Stimulated activated CD4-positive, alpha-beta T cell treated with anti-CD3 and anti-CD28 coated beads, Interleukin-2, amount 100 ng/mL, for 24 hours (primary cell): ENCODE measurements around the gene CLEC4G.
"Not testable (repeated sequence)": the region's sequence is repeated elsewhere in the genome, so short reads cannot be mapped to it uniquely, and the experiment has no call there.

Experiments used
- DNase-seq, 2 donors: peaks; one replicate each; pipeline ENCODE4 v3.0.0-alpha.2; 2020

CLEC4G gene

DNA sequence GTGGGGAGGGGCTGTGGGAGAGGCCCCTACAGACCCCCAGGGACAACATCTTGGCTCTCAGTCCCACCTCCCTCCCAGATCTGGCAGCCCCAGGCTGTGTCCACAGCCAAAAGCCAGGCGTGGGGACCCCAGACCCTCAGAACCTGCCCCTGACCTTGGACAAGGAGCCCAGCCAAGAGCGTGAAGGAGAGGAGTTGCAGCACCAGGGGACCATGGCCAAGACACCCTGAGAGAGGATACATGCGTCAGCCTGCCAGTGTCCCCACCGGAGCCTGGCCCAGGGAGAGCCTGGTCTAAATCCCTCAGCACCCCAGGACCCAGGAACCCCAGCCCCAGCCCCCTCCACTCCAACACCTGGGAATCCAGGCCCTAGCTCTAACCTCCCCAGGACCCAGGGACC, 14.4 kb upstream of the CLEC4G start:
- not testable (repeated sequence) for DNase-seq

DNA sequence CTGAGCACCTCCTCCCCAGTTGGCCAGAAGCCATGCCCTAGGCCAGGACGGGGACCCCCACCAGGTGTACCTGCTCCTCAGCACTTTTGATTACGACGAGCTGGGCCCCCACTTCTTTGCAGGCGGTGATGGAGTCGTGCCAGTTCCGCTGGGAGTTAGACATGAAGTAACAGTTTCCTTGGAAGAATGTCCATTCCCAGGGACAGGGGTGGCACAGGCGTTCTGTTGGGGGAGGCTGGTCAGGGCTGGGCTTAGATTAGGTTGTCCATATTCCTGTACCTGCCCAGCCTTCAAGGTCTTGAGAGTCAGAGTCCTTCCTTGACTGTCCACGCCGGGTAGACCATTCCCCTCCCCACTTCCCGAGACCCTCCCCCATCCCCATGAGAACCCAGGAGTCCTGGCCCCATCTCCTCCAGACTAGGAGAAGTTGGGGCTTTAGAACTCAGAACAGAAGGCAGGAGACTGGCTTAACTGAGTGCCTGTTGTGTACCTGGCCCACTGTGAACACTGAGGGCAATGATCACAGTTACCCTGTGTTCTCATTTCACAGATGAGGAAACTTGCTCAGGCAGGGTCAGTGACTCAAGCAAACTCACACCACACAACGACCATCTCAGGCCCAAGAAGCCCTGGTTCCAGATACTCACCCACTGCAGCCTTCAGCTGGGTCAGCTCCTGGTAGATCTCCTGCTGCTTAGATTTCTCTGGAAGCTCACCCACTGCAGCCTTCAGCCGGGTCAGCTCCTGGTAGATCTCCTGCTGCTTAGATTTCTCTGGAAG, 13.2 kb upstream of the CLEC4G start:
- DNase-seq = no peak

DNA sequence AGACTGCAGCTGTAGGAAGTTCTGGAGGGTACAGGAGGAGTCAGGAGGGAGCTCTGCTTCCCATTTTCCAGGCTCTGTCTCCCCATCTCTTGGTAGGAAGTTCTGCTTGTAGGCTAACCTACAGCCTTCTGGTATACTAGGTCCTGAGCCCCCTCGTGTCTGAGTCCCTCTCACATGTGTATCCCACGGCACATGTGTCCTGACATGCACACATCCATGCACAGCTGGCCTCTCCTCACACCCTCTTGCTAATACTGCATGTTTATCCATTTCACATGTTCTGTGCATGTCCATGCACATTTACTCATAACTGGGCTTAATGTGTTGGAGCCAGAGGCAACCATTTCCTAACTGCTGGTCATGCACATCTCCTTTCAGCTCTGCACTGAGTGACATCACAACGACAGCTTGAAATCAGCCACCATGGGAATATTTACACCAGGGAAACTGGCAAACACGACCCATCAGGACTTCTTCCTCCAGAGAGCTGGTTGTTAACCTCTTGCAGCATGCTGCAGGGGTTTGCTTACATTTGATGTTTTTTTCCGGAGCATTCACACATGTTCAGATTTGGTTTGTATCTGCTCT, 12.4 kb upstream of the CLEC4G start:
- no peak for DNase-seq

DNA sequence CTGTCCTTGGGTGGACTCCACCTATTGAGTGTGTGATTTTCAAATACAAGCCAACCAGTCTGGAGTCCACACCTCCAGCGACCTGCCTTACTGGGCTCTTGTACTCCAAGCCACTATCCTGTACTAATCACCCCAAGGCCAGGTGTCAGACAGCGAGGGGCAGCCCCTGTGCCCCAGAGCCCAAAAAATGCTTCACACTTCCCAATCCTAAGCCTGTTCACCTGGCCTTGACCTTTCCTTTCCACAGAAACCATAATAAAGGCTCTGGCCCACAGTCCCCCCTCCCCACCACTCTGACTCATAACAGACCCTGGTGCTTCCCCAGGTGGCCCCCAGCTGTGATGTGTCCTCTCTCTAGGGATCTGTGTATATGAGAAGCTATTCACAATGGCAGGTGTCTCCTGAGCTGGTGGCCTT, 11.5 kb upstream of the CLEC4G start:
- DNase-seq = peak in 1 of 2 donors; percentile 12

DNA sequence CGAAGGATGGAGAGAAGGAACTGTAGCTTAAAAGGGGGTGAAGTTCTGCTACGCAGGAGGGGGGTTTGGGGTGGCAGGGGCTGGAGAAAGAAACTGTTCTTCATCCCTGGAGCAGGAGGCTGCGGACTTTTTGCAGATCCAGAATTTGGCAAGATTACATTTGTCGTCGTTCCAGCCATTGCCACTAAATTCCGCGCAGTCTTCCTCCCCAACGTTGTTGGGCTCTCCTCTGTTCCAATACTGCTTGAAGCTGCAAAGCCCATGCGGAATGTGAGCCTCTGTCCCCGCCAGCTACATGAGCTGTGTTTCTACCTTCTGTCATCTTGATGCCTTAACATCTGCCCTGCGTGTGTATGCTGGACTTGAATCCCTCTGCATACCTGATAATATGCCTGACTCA, 11.1 kb upstream of the CLEC4G start:
- DNase-seq = no peak

DNA sequence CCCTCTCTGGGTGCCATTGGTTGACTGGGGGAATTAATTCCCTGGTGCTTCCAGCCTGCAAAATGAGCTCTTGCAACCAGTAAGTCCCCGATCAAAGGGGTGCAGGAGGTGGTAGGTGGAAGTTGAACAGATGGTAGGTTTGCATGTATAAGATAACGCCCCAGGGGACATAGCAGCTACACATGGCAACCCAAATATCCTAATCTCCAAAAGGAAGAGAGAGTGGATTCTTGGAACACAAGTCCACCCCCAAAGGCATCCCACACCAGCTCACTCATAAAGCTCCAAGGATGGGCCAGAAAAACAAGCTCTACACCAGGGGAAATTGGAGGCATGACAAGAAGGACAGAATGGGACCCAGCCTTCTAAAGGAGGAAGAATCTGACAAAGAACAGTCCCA, 10.7 kb upstream of the CLEC4G start:
- no peak for DNase-seq

DNA sequence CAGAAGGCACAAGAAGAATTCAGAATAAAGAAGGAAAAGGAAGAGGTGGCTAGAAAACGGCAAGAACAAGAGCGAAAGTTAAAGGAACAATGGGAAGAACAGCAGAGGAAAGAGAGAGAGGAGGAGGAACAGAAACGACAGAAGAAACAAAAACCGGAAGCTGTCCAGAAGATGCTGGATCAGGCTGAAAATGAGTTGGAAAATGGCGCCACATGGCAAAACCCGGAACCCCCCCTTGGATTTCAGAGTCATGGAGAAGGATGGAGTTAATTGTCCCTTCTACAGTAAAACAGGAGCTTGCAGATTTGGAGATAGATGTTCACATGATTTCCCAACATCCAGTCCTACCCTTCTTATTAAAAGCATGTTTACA, 8.8 kb upstream of the CLEC4G start:
- DNase-seq = no peak

DNA sequence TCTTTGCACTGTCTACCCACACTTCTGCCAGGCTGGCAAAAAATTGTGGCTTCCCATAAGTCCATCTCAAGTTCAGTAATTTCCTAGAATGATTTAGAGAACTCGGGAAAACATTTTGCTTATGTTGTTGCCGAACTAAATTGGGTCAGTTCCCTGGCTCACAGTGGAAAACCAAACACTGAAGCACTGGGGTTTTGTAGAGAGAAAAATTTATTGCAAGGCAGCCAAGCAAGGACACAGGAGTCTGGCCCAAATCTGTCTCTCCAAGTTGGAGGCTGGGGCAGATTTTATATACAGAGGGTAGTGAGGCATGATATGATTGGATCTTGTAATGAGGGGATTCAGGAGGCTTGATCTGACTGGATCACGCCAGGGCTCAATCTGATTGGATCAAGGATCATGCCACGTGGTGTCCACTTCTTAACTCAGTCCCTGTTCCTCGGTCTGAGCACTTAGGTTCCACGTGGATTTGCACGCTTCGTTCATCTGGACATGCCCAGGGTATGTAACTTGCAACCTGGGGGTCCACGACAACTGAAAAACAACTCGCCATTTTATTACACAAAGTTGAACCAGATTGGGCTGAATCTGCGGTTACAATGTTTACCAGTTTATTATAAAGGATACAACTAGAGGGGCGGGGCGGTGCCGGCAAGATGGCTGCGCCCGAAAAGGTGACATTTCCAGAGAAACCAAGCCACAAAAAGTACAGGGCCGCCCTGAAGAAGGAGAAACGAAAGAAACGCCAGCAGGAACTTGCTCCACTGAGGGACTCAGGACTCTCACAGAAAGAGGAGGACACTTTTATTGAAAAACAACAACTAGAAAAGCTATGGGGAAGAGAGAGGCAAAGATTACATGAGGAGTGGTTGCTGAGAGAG, 8.1 kb upstream of the CLEC4G start:
- no peak for DNase-seq

DNA sequence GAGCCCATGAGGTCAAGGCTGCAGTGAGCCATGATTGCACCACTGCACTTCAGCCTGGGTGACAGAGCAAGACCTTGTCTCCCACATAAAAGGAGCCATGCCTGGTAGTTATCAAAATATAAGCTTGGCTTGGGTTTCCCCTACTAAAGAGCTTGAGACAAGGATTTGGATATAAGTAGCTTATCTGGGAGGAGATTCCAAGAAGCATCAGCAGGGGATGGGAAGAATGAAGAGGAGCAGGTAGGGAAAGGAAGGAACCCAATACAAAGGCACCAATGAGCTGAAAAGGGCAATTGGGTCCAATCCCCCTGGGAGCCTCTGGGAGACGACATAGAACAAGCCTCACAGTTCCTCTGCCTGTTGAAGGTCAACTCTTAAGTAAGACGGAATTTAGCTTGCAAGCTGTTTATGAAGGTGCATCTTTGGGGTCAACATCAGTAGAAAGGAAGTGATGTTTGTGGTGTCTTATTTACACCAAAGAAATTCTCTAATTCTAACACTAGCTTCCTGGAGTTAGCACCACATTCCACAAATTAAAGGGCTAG, 7.4 kb upstream of the CLEC4G start:
- DNase-seq = no peak

DNA sequence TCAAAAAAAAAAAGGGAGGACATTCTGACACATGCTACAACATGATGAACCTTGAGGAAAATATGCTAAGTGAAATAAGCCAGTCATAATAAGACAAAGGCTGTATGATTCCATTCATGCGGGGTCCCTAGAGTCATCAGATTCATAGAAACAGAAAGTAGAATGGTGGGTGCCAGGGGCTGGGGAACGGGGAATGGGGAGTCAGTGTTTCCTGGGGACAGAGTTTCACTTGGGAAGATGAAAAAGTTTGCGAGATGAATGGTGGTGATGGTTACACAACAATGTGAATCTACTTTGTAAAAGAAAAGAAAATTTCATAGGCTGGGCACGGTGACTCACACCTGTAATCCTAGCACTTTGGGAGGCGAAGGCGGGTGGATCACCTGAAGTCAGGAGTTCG, 6.1 kb upstream of the CLEC4G start:
- peak; percentile 55 to 57 for DNase-seq

DNA sequence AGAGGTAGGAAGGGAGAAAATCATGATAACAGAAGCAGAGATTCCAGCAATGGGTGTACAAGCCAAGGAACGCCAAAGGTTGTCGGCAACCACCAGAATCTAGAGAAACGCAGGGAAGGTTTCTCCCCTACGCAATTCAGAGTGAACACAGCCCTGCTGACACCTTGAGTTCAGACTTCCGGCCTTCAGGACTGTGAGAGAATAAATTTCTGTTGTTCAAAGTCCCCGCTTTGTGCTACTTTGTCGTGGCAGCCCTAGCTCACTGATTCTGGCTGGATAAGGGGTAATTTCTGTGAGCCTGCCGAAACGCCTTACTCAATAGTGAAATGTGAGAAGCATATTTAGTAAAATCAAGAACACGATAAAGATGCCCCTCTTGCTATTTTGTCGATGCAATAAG, 5.3 kb upstream of the CLEC4G start:
- no peak for DNase-seq

DNA sequence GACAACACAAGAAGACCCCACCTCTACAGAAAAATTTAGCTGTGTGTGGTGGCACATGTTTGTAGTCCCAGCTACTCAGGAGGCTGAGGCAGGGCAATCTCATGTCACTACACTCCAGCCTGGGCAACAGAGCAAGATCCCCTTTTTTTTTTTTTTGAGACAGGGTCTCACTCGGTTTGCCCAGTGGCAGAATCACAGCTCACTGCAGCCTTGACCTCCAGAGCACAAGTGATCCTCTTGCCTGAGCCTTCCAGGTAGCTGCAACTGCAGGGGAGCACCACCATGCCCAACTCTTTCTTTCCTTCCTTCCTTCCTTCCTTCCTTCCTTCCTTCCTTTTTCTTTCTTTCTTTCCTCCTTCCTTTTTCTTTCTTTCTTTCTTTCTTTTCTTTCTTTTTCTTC, 4.2 kb upstream of the CLEC4G start:
- no peak for DNase-seq

DNA sequence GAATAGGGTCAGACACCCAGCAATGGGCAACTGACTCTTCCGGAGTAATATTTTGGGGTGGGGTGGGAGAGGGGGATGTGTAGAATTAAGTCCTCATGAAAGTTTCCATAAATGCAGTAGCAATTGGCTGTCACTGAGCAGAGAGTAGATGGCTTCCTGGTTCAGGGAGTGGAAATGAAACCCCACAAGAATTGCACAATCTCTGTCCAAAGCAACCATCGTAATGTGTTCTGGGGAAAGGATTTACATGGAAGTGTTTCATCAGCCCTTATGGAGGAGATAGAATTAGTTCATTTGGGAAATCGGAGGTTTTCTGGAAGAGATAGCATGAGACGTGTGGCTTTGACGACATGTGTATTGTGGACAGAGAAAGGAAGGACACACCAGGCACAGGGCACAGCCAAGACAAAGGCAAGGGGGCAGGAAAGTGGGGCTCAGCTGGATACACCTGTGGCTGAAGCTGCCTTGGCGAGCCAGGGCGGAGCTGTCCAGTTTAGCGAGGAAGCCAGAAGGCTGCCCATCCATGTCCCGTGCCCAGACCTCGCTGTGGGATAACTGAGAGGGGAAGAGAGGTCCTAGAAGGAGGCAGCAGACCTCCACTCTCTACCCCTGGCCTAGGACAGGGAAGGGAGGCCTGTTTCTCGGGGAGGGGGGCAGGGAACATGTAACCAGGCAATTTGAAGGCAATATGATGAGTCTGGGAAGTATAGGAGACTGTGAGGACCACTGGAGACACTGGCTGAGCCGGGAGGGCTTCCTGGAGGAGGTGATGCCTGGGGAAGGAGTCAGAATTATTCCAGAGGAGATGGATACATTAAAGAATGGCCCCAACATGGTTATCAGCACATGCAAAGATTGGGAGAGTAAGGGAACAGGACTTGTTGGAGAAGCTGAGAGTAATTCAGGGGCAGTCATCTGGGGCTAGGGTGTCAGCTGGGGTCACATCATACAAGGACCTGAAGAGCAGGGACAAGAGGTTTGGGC, 2.6 kb upstream of the CLEC4G start:
- DNase-seq = no peak

DNA sequence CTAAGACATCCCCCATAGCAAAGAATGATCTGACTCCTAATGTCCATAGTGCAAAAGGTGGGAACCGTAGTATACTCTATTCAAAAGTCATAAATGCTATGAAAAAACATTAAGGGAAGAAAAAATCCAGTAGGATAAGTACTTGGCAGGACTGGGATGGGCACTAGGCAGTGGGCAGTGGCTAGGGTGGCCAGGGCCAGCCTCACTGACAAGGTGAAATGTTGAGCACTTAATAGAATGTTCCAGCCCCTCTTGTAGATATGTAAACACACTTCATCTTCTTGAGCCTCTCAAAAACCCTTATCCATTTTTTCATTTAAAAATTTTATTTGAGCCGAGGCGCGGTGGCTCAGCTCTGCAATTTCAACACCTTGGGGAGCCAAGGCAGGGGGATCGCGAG, 1.5 kb upstream of the CLEC4G start:
- DNase-seq = no peak

DNA sequence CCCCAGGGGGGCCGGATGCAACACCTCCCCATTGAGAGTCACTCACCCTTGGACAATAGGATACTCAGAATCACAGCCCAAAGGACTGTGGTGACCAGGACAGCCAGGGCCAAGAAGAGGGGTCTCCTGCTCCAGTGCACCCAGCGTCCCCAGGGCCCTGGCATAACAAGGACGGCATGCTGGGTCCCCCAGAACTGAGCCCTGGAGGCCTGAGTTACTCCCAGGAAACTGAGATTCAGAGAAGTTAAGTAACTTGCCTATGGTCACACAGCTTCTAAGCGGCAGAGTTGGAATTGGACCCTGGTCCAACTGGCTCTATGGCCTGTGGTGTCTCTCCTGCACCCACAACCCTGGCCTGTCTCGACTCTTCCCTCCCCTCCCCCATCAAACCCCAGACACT, 295 bp downstream of the CLEC4G start:
- DNase-seq = no peak

DNA sequence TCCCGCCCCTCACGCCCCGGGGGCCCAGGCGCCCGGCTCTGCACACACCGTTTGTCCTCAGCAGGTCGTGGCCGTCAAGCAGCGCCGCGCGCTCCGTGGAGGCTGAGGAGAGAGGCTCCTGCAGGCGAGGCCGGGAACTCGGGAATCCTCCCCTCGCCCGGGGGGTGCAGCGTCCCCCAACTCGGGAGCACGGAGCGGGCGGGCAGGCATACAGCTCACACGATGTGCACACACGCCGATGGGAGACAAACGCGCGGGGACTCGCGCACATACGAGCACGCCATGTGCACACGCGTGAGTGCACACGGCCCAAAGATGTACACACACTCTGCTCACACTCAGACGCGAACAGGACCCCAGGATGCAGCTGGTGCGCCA, 703 bp downstream of the CLEC4G start:
- no peak for DNase-seq

DNA sequence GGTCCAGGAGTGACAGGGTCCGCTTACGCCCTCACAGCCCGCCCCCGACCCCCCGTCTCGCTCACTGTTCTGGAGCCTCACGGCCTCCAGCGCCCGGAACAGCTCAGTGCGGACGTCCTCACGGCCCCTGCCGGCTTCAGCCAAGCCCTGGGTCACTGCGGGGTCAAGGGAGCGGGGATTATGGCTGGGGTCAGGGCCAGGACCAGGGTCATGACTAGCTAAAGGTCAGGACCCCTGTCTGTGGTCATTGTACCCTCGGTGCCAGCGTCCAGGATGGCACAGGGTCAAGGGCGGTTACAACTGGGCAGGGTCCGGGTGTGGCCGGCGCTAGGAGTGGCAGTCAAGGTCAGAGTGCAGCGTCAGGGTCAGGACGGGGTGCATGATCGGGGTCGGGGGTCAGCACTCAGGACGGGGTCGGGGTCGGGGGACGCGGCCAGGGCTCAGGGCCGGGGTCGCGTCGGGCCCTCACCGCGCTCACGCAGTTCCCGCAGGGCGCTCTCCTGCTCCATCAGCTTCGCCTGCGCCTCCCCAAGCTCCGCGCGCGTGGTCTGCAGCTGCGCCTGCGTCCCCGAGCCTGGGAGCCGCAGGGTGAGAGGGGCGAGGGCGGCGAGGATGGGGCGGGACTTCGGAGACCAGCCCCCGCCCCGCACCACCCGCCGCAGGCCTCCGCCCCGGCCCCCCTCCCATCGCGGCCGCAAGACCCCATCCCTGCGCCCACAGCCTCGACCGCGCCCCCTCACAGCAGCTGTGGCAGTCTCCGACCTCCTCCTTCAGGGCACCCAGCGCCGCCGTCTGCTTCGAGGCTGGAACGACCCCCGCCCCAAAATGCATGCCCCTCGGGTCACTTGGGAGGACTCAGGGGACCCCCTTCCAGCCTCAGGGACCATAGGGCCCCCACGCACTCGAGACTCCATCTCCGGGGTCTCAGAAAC, 1.4 kb downstream of the CLEC4G start:
- DNase-seq = no peak

DNA sequence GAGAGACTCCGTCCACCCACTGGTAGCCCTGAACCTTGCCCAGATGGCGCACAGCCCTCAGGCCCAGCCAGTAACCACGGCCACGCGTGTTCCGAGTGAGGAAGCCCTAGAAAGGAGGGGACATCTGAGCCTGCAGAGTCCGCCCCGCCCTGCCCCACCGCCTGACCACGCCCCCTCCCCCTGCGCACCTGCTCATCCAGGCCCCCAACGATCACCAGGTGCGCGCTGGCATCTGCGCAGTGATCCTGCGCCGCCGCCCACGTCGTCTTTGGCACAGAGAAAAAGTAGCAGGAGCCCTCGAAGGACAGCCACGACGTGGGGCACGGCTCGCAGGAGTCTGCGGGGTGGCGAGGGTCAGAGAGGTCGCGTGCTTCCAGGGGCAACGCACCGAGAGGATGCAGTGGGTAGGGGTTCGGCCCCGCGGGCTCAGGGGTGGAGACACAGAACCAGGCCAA, 2.1 kb downstream of the CLEC4G start:
- DNase-seq = peak in 1 of 2 donors; percentile 11

DNA sequence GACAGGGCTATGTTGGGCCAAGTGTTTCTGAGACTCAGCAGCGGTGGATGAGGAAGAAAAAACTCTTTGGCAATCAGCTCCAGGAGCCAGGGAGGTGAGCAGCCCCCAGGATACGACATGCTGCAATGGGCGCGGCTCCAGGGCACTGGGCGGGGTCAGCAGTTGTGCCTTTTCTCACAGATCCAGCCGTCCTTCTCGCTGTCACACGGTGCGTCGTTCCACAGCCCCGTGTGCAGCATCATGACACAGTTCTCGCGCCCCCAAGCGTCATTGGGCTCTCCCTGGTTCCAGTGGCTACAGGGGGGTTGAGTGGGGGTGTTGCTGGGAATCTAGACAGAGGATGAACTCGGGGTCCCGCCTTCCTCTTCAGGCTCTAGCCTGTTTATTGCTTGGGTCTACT, 2.7 kb downstream of the CLEC4G start:
- peak in 1 of 2 donors; percentile 21 for DNase-seq

DNA sequence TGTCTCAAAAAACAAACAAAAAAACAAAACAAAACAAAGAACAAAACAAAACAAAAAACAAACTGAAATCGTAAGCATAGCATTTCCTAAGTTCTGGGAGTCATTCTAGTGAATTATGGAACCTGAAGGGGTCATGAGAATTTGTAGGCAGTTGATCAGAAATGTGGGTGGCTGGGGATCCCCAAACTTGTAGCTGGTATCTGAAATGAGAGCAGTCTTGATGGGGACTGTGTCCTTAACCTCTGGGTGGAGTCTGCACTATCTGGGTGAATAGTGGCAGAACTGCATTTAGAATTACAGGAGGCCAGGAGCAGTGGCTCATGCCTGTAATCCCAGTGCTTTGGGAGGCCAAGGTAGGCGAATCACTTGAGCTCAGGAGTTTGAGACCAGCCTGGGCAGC, 6.1 kb downstream of the CLEC4G start:
- DNase-seq = no peak

DNA sequence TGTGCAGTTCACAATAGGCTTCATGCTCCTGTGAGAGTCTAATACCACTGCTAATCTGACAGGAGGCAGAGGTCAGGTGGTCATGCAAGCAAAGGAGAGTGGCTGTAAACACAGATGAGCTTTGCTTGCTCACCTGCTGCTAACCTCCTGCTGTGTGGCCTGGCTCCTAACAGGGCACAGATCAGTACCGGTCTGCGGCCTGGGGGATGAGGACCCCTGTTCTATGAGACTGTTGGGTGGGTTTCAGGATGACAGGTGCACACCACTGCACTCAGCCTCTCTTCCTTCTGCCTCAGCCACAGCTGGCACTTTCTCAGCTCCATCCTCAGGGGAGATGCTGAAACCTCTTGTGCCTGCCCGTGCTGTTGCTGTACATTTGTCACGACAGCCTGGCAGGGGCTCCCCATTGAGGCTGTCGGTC, 9.7 kb downstream of the CLEC4G start:
- DNase-seq = no peak
